Glutamatergic neuron (in vitro differentiated cells): ENCODE results near the gene MYRF. TPM values are rescaled to one million over a fixed set of nuclear protein-coding genes. Genes with fewer than 3 reads are reported as not detected.

Source experiments
- DNase-seq: peaks from one replicate; pipeline ENCODE4 v3.0.0; 2022
- H3K27ac Mint-ChIP-seq: one replicate; pipeline ENCODE4 v1.8.0; 2020; ENCODE audit warnings: mild to moderate bottlenecking, mixed read lengths, inconsistent platforms; ENCODE audit not compliant: unreplicated experiment
- H3K27me3 Mint-ChIP-seq: one replicate; pipeline ENCODE4 v1.8.0; 2020; ENCODE audit warnings: mild to moderate bottlenecking, moderate library complexity, mixed read lengths, inconsistent platforms; ENCODE audit not compliant: unreplicated experiment
- H3K36me3 Mint-ChIP-seq: one replicate; pipeline ENCODE4 v1.8.0; 2020; ENCODE audit warnings: mild to moderate bottlenecking, mixed read lengths, inconsistent platforms; ENCODE audit not compliant: unreplicated experiment
- H3K4me1 Mint-ChIP-seq: one replicate; pipeline ENCODE4 v1.8.0; 2020; ENCODE audit warnings: mild to moderate bottlenecking, low read depth, mixed read lengths, inconsistent platforms; ENCODE audit not compliant: unreplicated experiment
- H3K4me3 Mint-ChIP-seq: one replicate; pipeline ENCODE4 v1.8.0; 2020; ENCODE audit warnings: mild to moderate bottlenecking, mixed read lengths, inconsistent platforms; ENCODE audit not compliant: unreplicated experiment
- H3K9me3 Mint-ChIP-seq: one replicate; pipeline ENCODE4 v1.8.0; 2020; ENCODE audit warnings: mild to moderate bottlenecking, moderate library complexity, mixed read lengths, inconsistent platforms; ENCODE audit not compliant: unreplicated experiment
- long read RNA-seq: library from polyadenylated mRNA; unstranded; transcript quantifications from one replicate; pipeline ENCODE4 v2.0.0, GENCODE V29; 2020; ENCODE audit not compliant: unreplicated experiment
- total RNA-seq: library from RNA; stranded (reverse); fragmentation: NEBNext Ultra II Directional; extraction: Animal tissue kit (Norgen Biotek cat#: 25700); gene quantifications from one replicate; pipeline ENCODE4 v1.2.1, GENCODE V29; 2021; ENCODE audit not compliant: unreplicated experiment
- TF ChIP-seq, protein P1 (sequence below): fragments of 200-600 bp; sonication (generic); IDR thresholded peaks from one replicate; pipeline ENCODE4 v1.5.0; 2021; ENCODE audit not compliant: partially characterized antibody, unreplicated experiment

The MYRF gene
- total RNA-seq: 0.29 TPM
- long read RNA-seq: 0 reads

- Mint-ChIP-seq H3K4me1 (peaks cover 7% of the 10 kb centered on the region), H3K27ac (no peak within 1 kb of the TSS), H3K27me3 (peaks cover 21% of the 10 kb centered on the region), H3K36me3 (no peaks in the 10 kb centered on the region), H3K4me3 (peak within 1 kb of the TSS; percentile 80), H3K9me3 (peaks cover 3% of the 10 kb centered on the region)
- peak; percentile 80 for DNase-seq
- TF ChIP-seq, protein P1, sequence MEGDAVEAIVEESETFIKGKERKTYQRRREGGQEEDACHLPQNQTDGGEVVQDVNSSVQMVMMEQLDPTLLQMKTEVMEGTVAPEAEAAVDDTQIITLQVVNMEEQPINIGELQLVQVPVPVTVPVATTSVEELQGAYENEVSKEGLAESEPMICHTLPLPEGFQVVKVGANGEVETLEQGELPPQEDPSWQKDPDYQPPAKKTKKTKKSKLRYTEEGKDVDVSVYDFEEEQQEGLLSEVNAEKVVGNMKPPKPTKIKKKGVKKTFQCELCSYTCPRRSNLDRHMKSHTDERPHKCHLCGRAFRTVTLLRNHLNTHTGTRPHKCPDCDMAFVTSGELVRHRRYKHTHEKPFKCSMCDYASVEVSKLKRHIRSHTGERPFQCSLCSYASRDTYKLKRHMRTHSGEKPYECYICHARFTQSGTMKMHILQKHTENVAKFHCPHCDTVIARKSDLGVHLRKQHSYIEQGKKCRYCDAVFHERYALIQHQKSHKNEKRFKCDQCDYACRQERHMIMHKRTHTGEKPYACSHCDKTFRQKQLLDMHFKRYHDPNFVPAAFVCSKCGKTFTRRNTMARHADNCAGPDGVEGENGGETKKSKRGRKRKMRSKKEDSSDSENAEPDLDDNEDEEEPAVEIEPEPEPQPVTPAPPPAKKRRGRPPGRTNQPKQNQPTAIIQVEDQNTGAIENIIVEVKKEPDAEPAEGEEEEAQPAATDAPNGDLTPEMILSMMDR: peak; percentile 33
Measured at GRCh38 chr11:61752117-61752924, at the start of gene MYRF. Gene MYRF, plus strand, starts transcription at chr11:61752636. Its CDS starts 109 bp downstream, at chr11:61752745.

DNA sequence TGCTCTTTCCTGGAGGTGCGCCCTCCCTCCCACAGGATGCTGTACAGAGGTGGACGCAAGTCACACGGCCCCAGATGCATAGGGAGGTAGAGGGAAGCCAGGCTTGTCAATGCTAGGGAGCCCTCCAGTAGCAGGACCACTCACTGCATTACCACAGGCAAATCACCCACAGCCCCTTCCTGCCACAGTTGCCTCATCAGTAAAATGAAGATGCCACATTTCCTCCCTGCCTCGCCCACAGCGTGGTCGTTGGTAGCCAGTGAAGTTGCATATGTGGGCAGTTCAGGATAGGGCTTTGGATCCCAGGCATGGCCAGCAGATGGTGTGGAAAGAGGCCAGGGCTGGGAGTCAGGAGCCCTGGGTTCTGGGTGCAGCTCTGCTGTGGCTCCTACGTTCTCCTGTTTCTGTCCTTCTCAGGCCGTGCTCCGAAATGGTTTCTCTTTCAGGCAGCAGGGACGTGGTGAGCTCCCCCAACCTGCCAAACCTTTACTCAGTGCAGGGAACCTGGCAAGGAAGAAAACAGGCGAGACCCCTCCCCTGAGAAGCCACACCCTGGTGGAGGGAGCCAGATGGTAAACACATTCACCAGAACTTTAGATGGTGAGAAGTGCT is 49.6 kb upstream of the MYRF start:
- Mint-ChIP-seq H3K9me3 (peaks cover 4% of the 10 kb centered on the region), H3K36me3 (no peaks in the 10 kb centered on the region), H3K27ac (no peak overlapping the region), H3K27me3 (peaks cover 11% of the 10 kb centered on the region), H3K4me1 (peaks cover 51% of the 10 kb centered on the region), H3K4me3 (no peak overlapping the region)
- TF ChIP-seq, protein P1: no peak
- no peak for DNase-seq

- H3K9me3 Mint-ChIP-seq: peaks cover 1% of the 10 kb centered on the region
- H3K36me3 Mint-ChIP-seq: no peaks in the 10 kb centered on the region
- peaks cover 11% of the 10 kb centered on the region for H3K27me3 Mint-ChIP-seq
- H3K4me3 Mint-ChIP-seq: no peak overlapping the region
- no peak for DNase-seq
- TF ChIP-seq, protein P1: no peak
- peaks cover 46% of the 10 kb centered on the region for H3K4me1 Mint-ChIP-seq
- no peak overlapping the region for H3K27ac Mint-ChIP-seq
Measured at GRCh38 chr11:61704838-61705237, 47.6 kb upstream of the MYRF start.

GRCh38 chr11:61706452-61707400 is 45.7 kb upstream of the MYRF start:
- Mint-ChIP-seq H3K36me3 (no peaks in the 10 kb centered on the region), H3K27me3 (peaks cover 18% of the 10 kb centered on the region), H3K4me1 (peaks cover 46% of the 10 kb centered on the region), H3K4me3 (no peak overlapping the region), H3K27ac (no peak overlapping the region), H3K9me3 (peaks cover 12% of the 10 kb centered on the region)
- no peak for DNase-seq
- TF ChIP-seq, protein P1: no peak
